Esophagus squamous epithelium (tissue), 5 donors: ENCODE data around the gene PARD3B. TPM values are rescaled to one million over a fixed set of nuclear protein-coding genes. Genes with fewer than 3 reads are reported as not detected.
A peak's percentile ranks its signal among the peaks of the same experiment; 100 is the strongest.

ENCODE experiments used
- DNase-seq: peaks from one replicate; lab custom pipeline; 2025; lab: John Stamatoyannopoulos, UW
- H3K27ac ChIP-seq, 4 donors: fragments of 200-600 bp; sonication (generic); one replicate each; pipeline ENCODE4 v1.5.1; 2016 to 2019; ENCODE audit warnings: mild to moderate bottlenecking in 1 of 4
- H3K27me3 ChIP-seq, 4 donors: fragments of 200-600 bp; sonication (generic); 1 replicate in 3 of 4; 2 replicates in 1 of 4; pipeline versions ENCODE4 v1.5.1 to v1.6.0; 2017 to 2021; ENCODE audit warnings: antibody characterized with exemption in 1 of 4
- H3K36me3 ChIP-seq, 3 donors: fragments of 200-600 bp; sonication (generic); one replicate each; pipeline ENCODE4 v1.5.1; 2016 to 2019
- H3K4me1 ChIP-seq, 3 donors: fragments of 200-600 bp; sonication (generic); one replicate each; pipeline ENCODE4 v1.5.1; 2017 to 2019
- H3K4me3 ChIP-seq, 4 donors: fragments of 200-600 bp; sonication (generic); 1 replicate in 3 of 4; 2 replicates in 1 of 4; pipeline ENCODE4 v1.5.1; 2016 to 2019; ENCODE audit warnings: mild to moderate bottlenecking in 2 of 4, moderate library complexity in 1 of 4
- H3K9me3 ChIP-seq, 3 donors: fragments of 200-600 bp; sonication (generic); one replicate each; pipeline ENCODE4 v1.5.1; 2016 to 2019
- CTCF ChIP-seq, 6 experiments: fragments of 450-650 bp in 4 of 6; fragments of 200-600 bp in 2 of 6; sonication (generic) in 2 of 6; IDR thresholded peaks; one replicate each; pipeline ENCODE4 v1.5.1; 2016 to 2019; ENCODE audit warnings: antibody characterized with exemption in 6 of 6, mild to moderate bottlenecking in 4 of 6, moderate library complexity in 4 of 6
- POLR2A ChIP-seq, 4 donors: fragments of 450-650 bp; IDR thresholded peaks; one replicate each; pipeline ENCODE4 v1.6.1; 2017; ENCODE audit warnings: antibody characterized with exemption in 4 of 4, mild to moderate bottlenecking in 4 of 4, moderate library complexity in 3 of 4
- WGBS, 2 donors: methylation state at CpG; one replicate each; pipeline ENCODE4 v1.1.5; 2018; 5-methylcytosine and 5-hydroxymethylcytosine counted together
- intact Hi-C: fragments of 100-400 bp; cut with DNase I; formaldehyde crosslinking; loops from one replicate; pipeline ENCODE4 v1.15.0; 2022
- total RNA-seq, 4 donors: library from RNA; depleted of rRNA; stranded (reverse); fragments of >200 nt; gene quantifications; one replicate each; pipeline ENCODE4 v1.1.0, GENCODE V29; 2016
- donor health status: DM: yes; HTN: yes; CAD: no.

PARD3B gene
- total RNA-seq, 4 donors from 2014 or later, result 2.4 to 15.8 (median 4.3) TPM

GRCh38 chr2:204590063-204590462 is 44.8 kb downstream of the PARD3B start:
- no peak overlapping the region for H3K27ac ChIP-seq
- no peaks in the 10 kb centered on the region for H3K36me3 ChIP-seq
- H3K9me3 ChIP-seq, result peaks cover 0 to 4% (median 0%) of the 10 kb centered on the region in 3 donors
- intact Hi-C loops, result no loop called here
- 83 to 89% methylated on average over 3 of the region's 3 CpGs for WGBS, 2 donors
- H3K27me3 ChIP-seq, result no peaks in the 10 kb centered on the region
- H3K4me3 ChIP-seq, result no peak overlapping the region
- no peak for DNase-seq
- H3K4me1 ChIP-seq, result no peaks in the 10 kb centered on the region
- no peak for TF ChIP-seq POLR2A (IDR thresholded peaks at IDR 0.05)
- no peak for TF ChIP-seq CTCF (IDR thresholded peaks at IDR 0.05)

GRCh38 chr2:204591225-204591624 is 46.0 kb downstream of the PARD3B start:
- no peak overlapping the region for H3K27ac ChIP-seq
- peaks cover 0 to 4% (median 0%) of the 10 kb centered on the region in 3 donors for H3K9me3 ChIP-seq
- TF ChIP-seq POLR2A (IDR thresholded peaks at IDR 0.05), result no peak
- no peak for TF ChIP-seq CTCF (IDR thresholded peaks at IDR 0.05)
- no peaks in the 10 kb centered on the region for H3K27me3 ChIP-seq
- no peaks in the 10 kb centered on the region for H3K4me1 ChIP-seq
- DNase-seq, result no peak
- no peak overlapping the region for H3K4me3 ChIP-seq
- H3K36me3 ChIP-seq, result no peaks in the 10 kb centered on the region
- intact Hi-C loops, result no loop called here
- WGBS, 2 donors, result 56 to 59% methylated on average over 1 of the region's 1 CpG

GRCh38 chr2:204604061-204604460 is 58.8 kb downstream of the PARD3B start:
- no peak for TF ChIP-seq POLR2A (IDR thresholded peaks at IDR 0.05)
- TF ChIP-seq CTCF (IDR thresholded peaks at IDR 0.05), result no peak
- no peaks in the 10 kb centered on the region for H3K9me3 ChIP-seq
- H3K4me1 ChIP-seq, result peaks cover 8 to 21% (median 9%) of the 10 kb centered on the region in 3 donors
- H3K36me3 ChIP-seq, result no peaks in the 10 kb centered on the region
- no peak for DNase-seq
- 57 to 75% methylated on average over 2 of the region's 2 CpGs for WGBS, 2 donors
- no peak overlapping the region for H3K27ac ChIP-seq
- intact Hi-C loops, result no loop called here
- no peaks in the 10 kb centered on the region for H3K27me3 ChIP-seq
- H3K4me3 ChIP-seq, result no peak overlapping the region

- WGBS, 2 donors, result 25 to 31% methylated on average over 2 of the region's 2 CpGs
- H3K4me3 ChIP-seq, result no peak overlapping the region
- DNase-seq, result no peak
- no peaks in the 10 kb centered on the region for H3K9me3 ChIP-seq
- H3K27me3 ChIP-seq, result no peaks in the 10 kb centered on the region
- no peaks in the 10 kb centered on the region for H3K36me3 ChIP-seq
- intact Hi-C loops, result no loop called here
- H3K4me1 ChIP-seq, result peaks cover 8 to 16% (median 9%) of the 10 kb centered on the region in 3 donors
- H3K27ac ChIP-seq, result peak overlapping the region in 1 of 4 donors; percentile 14
- TF ChIP-seq CTCF (IDR thresholded peaks at IDR 0.05), result no peak
- TF ChIP-seq POLR2A (IDR thresholded peaks at IDR 0.05), result no peak
These were observed 63.1 kb downstream of the PARD3B start for GRCh38 chr2:204608237-204608939.

- Histone ChIP-seq H3K4me1 (peaks cover 8 to 16% (median 9%) of the 10 kb centered on the region in 3 donors), H3K36me3 (no peaks in the 10 kb centered on the region), H3K27ac (no peak overlapping the region), H3K9me3 (no peaks in the 10 kb centered on the region), H3K27me3 (no peaks in the 10 kb centered on the region), H3K4me3 (no peak overlapping the region)
- intact Hi-C loops, result no loop called here
- no peak for DNase-seq
- WGBS, 2 donors, result 85 to 89% methylated on average over 5 of the region's 5 CpGs
- TF ChIP-seq POLR2A (IDR thresholded peaks at IDR 0.05) (no peak), CTCF (IDR thresholded peaks at IDR 0.05) (no peak)
These were observed 65.8 kb downstream of the PARD3B start for GRCh38 chr2:204611017-204611631.
